Progenitor cell of endocrine pancreas (in vitro differentiated cells): ENCODE results near the gene FGF4. TPM values are rescaled to one million over a fixed set of nuclear protein-coding genes. Genes with fewer than 3 reads are reported as not detected.

Source experiments
- DNase-seq: peaks from one replicate; pipeline ENCODE4 v3.0.0; 2021; ENCODE audit warnings: low spot score; ENCODE audit not compliant: unreplicated experiment
- H3K27ac Mint-ChIP-seq: 2 replicates; pipeline ENCODE4 v1.8.0; 2021; ENCODE audit warnings: mild to moderate bottlenecking, moderate library complexity, mixed read lengths
- H3K27me3 Mint-ChIP-seq: 2 replicates; pipeline ENCODE4 v1.8.0; 2021; ENCODE audit warnings: mixed read lengths
- H3K36me3 Mint-ChIP-seq: 2 replicates; pipeline ENCODE4 v1.8.0; 2022; ENCODE audit warnings: mixed read lengths; ENCODE audit not compliant: insufficient read depth
- H3K4me1 Mint-ChIP-seq: 2 replicates; pipeline ENCODE4 v1.8.0; 2021; ENCODE audit warnings: low read depth, mixed read lengths
- H3K4me3 Mint-ChIP-seq: 2 replicates; pipeline ENCODE4 v1.8.0; 2021; ENCODE audit warnings: low read depth, mild to moderate bottlenecking, moderate library complexity, mixed read lengths
- H3K9me3 Mint-ChIP-seq: 2 replicates; pipeline ENCODE4 v1.8.0; 2021; ENCODE audit warnings: low read depth, mixed read lengths
- total RNA-seq: library from RNA; stranded (reverse); gene quantifications from 2 replicates; pipeline ENCODE4 v1.2.1, GENCODE V29; 2021
- TF ChIP-seq, protein P1 (sequence below): fragments of 200-600 bp; sonication (generic); IDR thresholded peaks from one replicate; pipeline ENCODE4 v1.5.0; 2021; ENCODE audit warnings: antibody characterized with exemption, mild to moderate bottlenecking; ENCODE audit not compliant: unreplicated experiment

FGF4 gene
- total RNA-seq, 1 donor from 2014 or later = not detected

DNA sequence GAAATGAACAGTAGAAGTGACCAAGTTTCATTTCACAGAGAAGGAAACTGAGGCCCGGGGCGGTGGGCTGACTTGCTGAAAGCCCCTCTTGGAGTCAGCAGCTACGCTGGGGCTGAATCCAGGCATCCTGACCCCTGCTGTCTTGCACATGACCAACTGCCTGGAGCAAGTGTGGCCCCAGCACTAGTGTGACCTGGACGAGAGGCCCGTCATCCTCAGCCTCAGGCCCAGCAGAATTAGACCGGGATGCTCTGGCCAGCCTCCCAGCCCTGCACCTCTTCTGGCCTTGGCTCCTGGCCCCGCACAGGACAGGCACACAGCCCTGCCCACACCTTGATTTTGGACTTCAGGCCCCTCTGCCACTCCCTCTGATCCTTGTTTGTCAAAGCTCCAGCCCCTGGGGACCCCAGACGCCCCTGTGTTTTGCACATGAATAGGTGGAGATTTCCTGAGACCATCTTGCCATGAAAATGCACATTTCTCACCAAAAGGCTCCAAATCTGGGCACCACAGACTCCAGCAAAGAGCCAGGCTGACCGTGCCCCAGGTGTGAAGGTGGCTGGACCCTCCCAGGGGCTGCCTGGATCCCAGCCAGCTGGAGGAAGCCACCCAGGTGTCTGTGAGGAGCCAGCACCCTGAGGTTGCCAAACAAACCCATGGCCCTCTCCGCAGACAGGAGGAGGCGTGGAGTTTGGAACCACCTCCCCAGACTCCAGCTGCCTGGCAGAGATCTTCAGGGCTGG lies 24.9 kb downstream of the FGF4 start:
- no peaks in the 10 kb centered on the region for H3K4me1 Mint-ChIP-seq
- H3K27ac Mint-ChIP-seq = no peak overlapping the region
- no peak for DNase-seq
- H3K27me3 Mint-ChIP-seq = peaks cover 15% of the 10 kb centered on the region
- TF ChIP-seq, protein P1, sequence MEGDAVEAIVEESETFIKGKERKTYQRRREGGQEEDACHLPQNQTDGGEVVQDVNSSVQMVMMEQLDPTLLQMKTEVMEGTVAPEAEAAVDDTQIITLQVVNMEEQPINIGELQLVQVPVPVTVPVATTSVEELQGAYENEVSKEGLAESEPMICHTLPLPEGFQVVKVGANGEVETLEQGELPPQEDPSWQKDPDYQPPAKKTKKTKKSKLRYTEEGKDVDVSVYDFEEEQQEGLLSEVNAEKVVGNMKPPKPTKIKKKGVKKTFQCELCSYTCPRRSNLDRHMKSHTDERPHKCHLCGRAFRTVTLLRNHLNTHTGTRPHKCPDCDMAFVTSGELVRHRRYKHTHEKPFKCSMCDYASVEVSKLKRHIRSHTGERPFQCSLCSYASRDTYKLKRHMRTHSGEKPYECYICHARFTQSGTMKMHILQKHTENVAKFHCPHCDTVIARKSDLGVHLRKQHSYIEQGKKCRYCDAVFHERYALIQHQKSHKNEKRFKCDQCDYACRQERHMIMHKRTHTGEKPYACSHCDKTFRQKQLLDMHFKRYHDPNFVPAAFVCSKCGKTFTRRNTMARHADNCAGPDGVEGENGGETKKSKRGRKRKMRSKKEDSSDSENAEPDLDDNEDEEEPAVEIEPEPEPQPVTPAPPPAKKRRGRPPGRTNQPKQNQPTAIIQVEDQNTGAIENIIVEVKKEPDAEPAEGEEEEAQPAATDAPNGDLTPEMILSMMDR = no peak
- no peaks in the 10 kb centered on the region for H3K36me3 Mint-ChIP-seq
- no peak overlapping the region for H3K4me3 Mint-ChIP-seq
- no peaks in the 10 kb centered on the region for H3K9me3 Mint-ChIP-seq

DNA sequence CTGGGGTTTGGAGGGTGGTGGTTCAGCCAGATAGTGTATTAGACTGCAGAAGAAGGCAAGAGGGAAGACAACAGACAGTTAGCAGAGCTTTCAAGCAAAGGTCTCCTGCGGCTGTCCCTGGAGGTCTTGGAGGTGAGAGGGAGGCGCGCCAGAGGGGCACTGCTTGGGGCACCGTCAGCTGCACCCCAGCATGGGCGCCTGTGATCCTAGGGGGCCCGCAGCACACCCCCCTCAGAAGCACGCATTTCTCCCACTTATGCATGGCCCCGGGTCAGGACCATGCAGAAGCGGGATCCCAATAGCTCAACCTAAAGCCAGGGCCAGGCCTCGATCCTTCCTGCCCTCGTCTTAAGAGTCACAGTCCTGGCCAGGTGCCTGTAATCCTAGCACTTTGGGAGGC lies 26.5 kb downstream of the FGF4 start:
- DNase-seq = no peak
- no peaks in the 10 kb centered on the region for H3K36me3 Mint-ChIP-seq
- no peak overlapping the region for H3K4me3 Mint-ChIP-seq
- H3K27ac Mint-ChIP-seq = no peak overlapping the region
- no peaks in the 10 kb centered on the region for H3K9me3 Mint-ChIP-seq
- H3K27me3 Mint-ChIP-seq = peaks cover 19% of the 10 kb centered on the region
- TF ChIP-seq, protein P1 = no peak
- H3K4me1 Mint-ChIP-seq = no peaks in the 10 kb centered on the region

DNA sequence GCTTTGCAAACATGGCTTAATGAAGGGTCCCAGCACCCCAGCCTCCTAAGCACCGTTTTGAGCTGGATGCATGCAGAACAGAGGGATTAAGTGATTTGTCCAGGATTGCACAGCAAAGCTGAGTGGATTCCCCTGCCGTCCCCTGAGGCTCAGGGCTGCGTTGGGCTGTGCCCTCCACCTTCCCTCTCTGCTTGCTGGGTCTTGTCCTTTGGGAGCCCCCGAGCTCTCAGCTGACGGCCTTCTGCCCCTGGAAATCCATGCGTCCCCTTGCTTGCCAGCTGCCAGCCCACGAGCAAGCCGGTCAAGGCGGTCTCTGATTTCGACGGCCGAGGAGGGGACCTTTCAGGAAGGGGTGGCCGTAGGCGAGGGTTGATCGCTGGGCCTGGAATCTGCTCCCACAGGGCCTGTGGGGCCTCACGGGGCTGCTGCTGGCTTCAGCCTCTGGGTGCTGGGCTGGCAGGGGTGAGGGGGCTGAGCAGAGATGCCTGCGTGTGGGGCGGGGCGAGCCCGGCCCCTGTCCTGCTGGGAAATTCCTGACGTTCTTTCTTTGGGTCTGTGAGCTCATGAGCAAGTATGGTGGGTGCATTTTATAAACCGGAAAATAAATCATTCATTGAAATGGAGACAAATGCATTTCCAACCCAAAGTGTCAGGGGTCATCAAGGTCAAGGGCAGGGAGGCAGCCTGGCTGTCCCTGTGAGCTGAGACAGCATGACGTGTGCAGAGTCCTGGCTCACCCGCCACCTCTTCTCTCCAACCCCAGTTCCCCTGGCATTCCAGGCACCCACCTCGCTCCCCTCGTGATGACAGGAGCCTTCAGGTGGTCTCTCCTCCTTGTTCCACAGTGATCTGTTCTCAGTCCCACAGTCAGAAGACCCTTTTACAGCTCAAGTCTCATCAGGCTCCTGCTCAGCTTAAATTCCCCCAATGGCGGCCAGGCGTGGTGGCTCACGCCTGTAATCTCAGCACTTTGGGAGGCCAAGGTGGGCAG lies 28.1 kb downstream of the FGF4 start:
- peaks cover 24% of the 10 kb centered on the region for H3K27me3 Mint-ChIP-seq
- H3K9me3 Mint-ChIP-seq = no peaks in the 10 kb centered on the region
- H3K4me3 Mint-ChIP-seq = no peak overlapping the region
- no peak overlapping the region for H3K27ac Mint-ChIP-seq
- DNase-seq = no peak
- H3K36me3 Mint-ChIP-seq = no peaks in the 10 kb centered on the region
- H3K4me1 Mint-ChIP-seq = no peaks in the 10 kb centered on the region
- TF ChIP-seq, protein P1 = no peak

DNA sequence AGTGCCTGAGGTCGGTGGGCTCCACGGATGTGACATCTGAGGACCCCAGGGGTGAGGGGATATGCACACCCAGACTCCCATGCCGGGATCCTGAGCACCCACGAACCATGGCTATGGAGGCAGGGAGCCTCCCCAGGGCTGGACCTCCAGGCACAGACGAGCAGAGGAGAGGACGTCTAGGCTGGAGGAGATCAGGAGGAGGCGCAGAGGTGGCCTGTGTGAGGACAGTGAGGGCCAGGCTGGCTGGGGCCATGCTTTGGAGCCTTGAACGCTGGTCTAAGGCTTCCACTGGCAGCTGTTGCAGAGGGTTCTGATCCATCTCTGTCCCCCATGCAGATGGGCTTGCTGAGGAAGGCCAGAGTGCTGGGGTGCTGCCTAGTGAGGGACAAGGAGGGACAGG lies 29.0 kb downstream of the FGF4 start:
- H3K4me1 Mint-ChIP-seq = no peaks in the 10 kb centered on the region
- no peaks in the 10 kb centered on the region for H3K9me3 Mint-ChIP-seq
- no peak for DNase-seq
- TF ChIP-seq, protein P1 = no peak
- H3K27ac Mint-ChIP-seq = no peak overlapping the region
- H3K4me3 Mint-ChIP-seq = no peak overlapping the region
- no peaks in the 10 kb centered on the region for H3K36me3 Mint-ChIP-seq
- peaks cover 29% of the 10 kb centered on the region for H3K27me3 Mint-ChIP-seq

DNA sequence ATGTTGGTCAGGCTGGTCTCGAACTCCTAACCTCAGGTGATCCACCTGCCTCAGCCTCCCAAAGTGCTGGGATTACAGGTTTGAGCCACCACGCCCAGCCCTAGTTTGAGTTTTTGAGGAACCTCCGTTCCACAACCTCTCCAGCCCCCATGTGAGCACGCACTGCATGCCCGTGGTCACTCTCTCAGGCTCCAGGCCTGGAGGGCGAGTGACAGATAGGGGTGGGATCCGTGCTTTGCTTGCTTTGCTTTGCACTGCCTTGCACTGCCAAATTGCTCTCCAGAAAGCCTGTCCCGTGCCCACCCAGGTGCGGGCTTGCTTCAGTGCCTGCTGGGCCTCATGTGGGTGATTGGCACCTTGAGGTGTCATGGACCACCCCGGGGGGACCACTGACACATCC lies 29.9 kb downstream of the FGF4 start:
- H3K9me3 Mint-ChIP-seq = no peaks in the 10 kb centered on the region
- H3K4me1 Mint-ChIP-seq = no peaks in the 10 kb centered on the region
- no peak for DNase-seq
- no peak overlapping the region for H3K4me3 Mint-ChIP-seq
- TF ChIP-seq, protein P1 = no peak
- H3K27me3 Mint-ChIP-seq = peaks cover 25% of the 10 kb centered on the region
- H3K36me3 Mint-ChIP-seq = no peaks in the 10 kb centered on the region
- H3K27ac Mint-ChIP-seq = no peak overlapping the region
